SK-N-SH (cell line): ENCODE measurements around the gene WDR64. TPM values are rescaled to one million over a fixed set of nuclear protein-coding genes. Genes with fewer than 3 reads are reported as not detected.
"Not testable (repeated sequence)": the region's sequence is repeated elsewhere in the genome, so short reads cannot be mapped to it uniquely, and the experiment has no call there.

Source experiments
- CTCF ChIA-PET: fragments of 300-600, 350-600 bp; formaldehyde crosslinking; extraction: SDS; loops from one replicate; lab custom pipeline; 2021; lab: Yijun Ruan, JAX
- POLR2A ChIA-PET: fragments of 350-600 bp; sonication (Branson Sonifier 250); formaldehyde crosslinking; extraction: SDS; loops from one replicate; lab custom pipeline; 2020; ENCODE audit warnings: antibody characterized with exemption, inconsistent platforms; lab: Yijun Ruan, JAX
- DNase-seq: peaks from one replicate; pipeline ENCODE4 v3.0.0; 2012
- H2AFZ ChIP-seq: fragments of 200-600 bp; sonication (generic); 2 replicates; pipeline ENCODE4 v1.8.1; 2016; ENCODE audit warnings: antibody characterized with exemption, mild to moderate bottlenecking, low read depth
- H3F3A ChIP-seq: fragments of 200-600 bp; sonication (generic); replicated peaks from 2 replicates; pipeline ENCODE3; 2016; ENCODE audit warnings: antibody characterized with exemption, mild to moderate bottlenecking; ENCODE audit not compliant: insufficient read depth
- H3K27ac ChIP-seq, 2 experiments: fragments of 200-500 bp in 1 of 2; fragments of 200-600 bp in 1 of 2; sonication (Bioruptor generic) in 1 of 2; sonication (generic), shearing (Covaris generic) in 1 of 2; 2 replicates each; pipeline versions ENCODE4 v1.5.1 to v1.6.1; 2014 to 2016; ENCODE audit warnings: low read depth in 2 of 2, inconsistent platforms in 1 of 2, low read length in 1 of 2, mild to moderate bottlenecking in 1 of 2, mixed read lengths in 1 of 2
- H3K27me3 ChIP-seq: fragments of 200-600 bp; sonication (generic), shearing (Covaris generic); 2 replicates; pipeline ENCODE4 v1.6.1; 2016; ENCODE audit warnings: mixed run types; ENCODE audit not compliant: insufficient read depth
- H3K36me3 ChIP-seq, 2 experiments: fragments of 200-500 bp in 1 of 2; fragments of 200-600 bp in 1 of 2; sonication (Bioruptor generic) in 1 of 2; sonication (generic) in 1 of 2; replicated peaks in 1 of 2; 2 replicates each; pipeline versions ENCODE3 to v1.5.1; 2014 to 2016; ENCODE audit warnings: low read length in 1 of 2, mild to moderate bottlenecking in 1 of 2; ENCODE audit not compliant: insufficient read depth in 2 of 2, control insufficient read depth in 1 of 2
- H3K4me1 ChIP-seq, 2 experiments: fragments of 200-500 bp in 1 of 2; fragments of 200-600 bp in 1 of 2; sonication (Bioruptor generic) in 1 of 2; sonication (generic), shearing (Covaris generic) in 1 of 2; 2 replicates each; pipeline versions ENCODE4 v1.5.1 to v1.6.1; 2014 to 2016; ENCODE audit warnings: low read depth in 1 of 2, low read length in 1 of 2, mixed run types in 1 of 2; ENCODE audit not compliant: insufficient read depth in 2 of 2, control insufficient read depth in 1 of 2
- H3K4me2 ChIP-seq: fragments of 200-600 bp; sonication (generic), shearing (Covaris generic); 2 replicates; pipeline ENCODE4 v1.6.1; 2017; ENCODE audit warnings: mixed run types
- H3K4me3 ChIP-seq, 2 experiments: fragments of 200-500 bp in 1 of 2; fragments of 200-600 bp in 1 of 2; sonication (Bioruptor generic) in 1 of 2; sonication (generic), shearing (Covaris generic) in 1 of 2; 2 replicates each; pipeline versions ENCODE4 v1.5.1 to v1.8.1; 2014 to 2016; ENCODE audit warnings: low read depth in 2 of 2, inconsistent platforms in 1 of 2, low read length in 1 of 2, mild to moderate bottlenecking in 1 of 2, mixed read lengths in 1 of 2, moderate library complexity in 1 of 2
- H3K79me2 ChIP-seq: fragments of 200-600 bp; sonication (generic); 2 replicates; pipeline ENCODE4 v1.8.1; 2017; ENCODE audit warnings: mild to moderate bottlenecking; ENCODE audit not compliant: insufficient read depth
- H3K9ac ChIP-seq: fragments of 200-600 bp; sonication (generic); 2 replicates; pipeline ENCODE4 v1.6.1; 2017; ENCODE audit warnings: mixed run types
- H3K9me2 ChIP-seq: fragments of 200-600 bp; sonication (generic); 2 replicates; pipeline ENCODE4 v1.6.1; 2017; ENCODE audit warnings: mixed run types
- H3K9me3 ChIP-seq: fragments of 200-600 bp; sonication (generic); 2 replicates; pipeline ENCODE4 v1.6.1; 2017; ENCODE audit warnings: mixed run types, mild to moderate bottlenecking, moderate library complexity
- H4K20me1 ChIP-seq: fragments of 200-600 bp; sonication (generic); 2 replicates; pipeline ENCODE4 v1.6.1; 2017; ENCODE audit warnings: mild to moderate bottlenecking, mixed run types; ENCODE audit not compliant: insufficient read depth
- CHD2 ChIP-seq: fragments of 150-350 bp; IDR thresholded peaks from 2 replicates; pipeline ENCODE4 v1.6.1; 2018; ENCODE audit warnings: low read length; ENCODE audit not compliant: partially characterized antibody
- EP300 ChIP-seq, 2 experiments: IDR thresholded peaks; 2 replicates each; pipeline versions ENCODE4 v1.4.0 to v1.6.1; 2012; ENCODE audit warnings: borderline replicate concordance in 1 of 2, low read depth in 1 of 2, low read length in 1 of 2
- EZH2phosphoT487 ChIP-seq: fragments of 200-600 bp; sonication (generic); IDR thresholded peaks from 2 replicates; pipeline ENCODE4 v1.6.1; 2017; ENCODE audit warnings: low read depth, mixed run types, mild to moderate bottlenecking, antibody characterized with exemption, moderate library complexity, borderline replicate concordance
- GATA2 ChIP-seq: sonication (generic); formaldehyde crosslinking; IDR thresholded peaks from 2 replicates; pipeline ENCODE4 v1.5.0; 2020; ENCODE audit warnings: mild to moderate bottlenecking, missing genetic modification reagents
- IRF3 ChIP-seq: fragments of 150-350 bp; IDR thresholded peaks from 2 replicates; pipeline ENCODE4 v1.6.1; 2016; ENCODE audit warnings: mild to moderate bottlenecking, low read depth, low read length
- MXI1 ChIP-seq: IDR thresholded peaks from 2 replicates; pipeline ENCODE4 v1.6.1; 2012; ENCODE audit warnings: mild to moderate bottlenecking, low read depth, low read length, improper control_type of control experiment
- RCOR1 ChIP-seq: fragments of 150-350 bp; IDR thresholded peaks from 2 replicates; pipeline ENCODE4 v1.6.1; 2017; ENCODE audit warnings: antibody characterized with exemption, low read length
- REST ChIP-seq: IDR thresholded peaks from 2 replicates; pipeline ENCODE4 v1.6.1; 2012; ENCODE audit warnings: mild to moderate bottlenecking, low read depth, low read length, moderate library complexity
- RFX5 ChIP-seq: IDR thresholded peaks from 2 replicates; pipeline ENCODE4 v1.6.1; 2012; ENCODE audit warnings: mild to moderate bottlenecking, improper control_type of control experiment, low read length
- SMC3 ChIP-seq: IDR thresholded peaks from 2 replicates; pipeline ENCODE4 v1.6.1; 2012; ENCODE audit warnings: low read depth, low read length, improper control_type of control experiment
- YY1 ChIP-seq: IDR thresholded peaks from 2 replicates; pipeline ENCODE4 v1.4.0; 2012; ENCODE audit warnings: low read depth, mild to moderate bottlenecking
- WGBS: methylation state at CpG from one replicate; pipeline ENCODE4 v1.1.6; 2017; ENCODE audit warnings: low lambda C conversion rate; 5-methylcytosine and 5-hydroxymethylcytosine counted together
- polyA plus RNA-seq, 3 experiments: library from polyadenylated mRNA; depleted of rRNA; stranded (reverse); fragments of >200 nt; gene quantifications; 2 replicates each; pipeline ENCODE4 v1.2.3, GENCODE V29; 2012

WDR64 gene
- polyA plus RNA-seq, 1 of the 3 experiments (the other 2 are of a cell fraction) = not detected

DNA sequence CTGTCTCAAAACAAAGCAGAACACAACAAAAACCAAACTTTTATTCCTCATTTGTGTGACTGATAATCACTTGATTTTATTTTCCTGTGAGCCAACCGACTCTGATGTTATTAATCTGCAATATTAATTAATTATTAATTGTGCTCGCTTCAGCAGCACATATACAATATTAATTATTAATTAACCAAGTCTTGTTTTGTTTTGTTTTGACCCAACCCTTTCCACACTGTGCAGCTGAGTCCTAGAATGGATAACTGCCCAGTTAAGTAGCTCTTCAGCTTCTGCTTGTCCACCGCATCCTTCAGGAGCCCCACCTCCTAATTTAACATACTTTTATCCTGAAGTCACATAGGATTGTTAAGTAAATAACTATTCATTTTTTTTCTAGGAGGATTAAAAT is 148.6 kb downstream of the WDR64 start:
- H3K79me2 ChIP-seq = no peaks in the 10 kb centered on the region
- no peak overlapping the region for H2AFZ ChIP-seq
- POLR2A ChIA-PET = no interaction called here
- H3K4me3 ChIP-seq = no peak overlapping the region
- no peaks in the 10 kb centered on the region for H3K27me3 ChIP-seq
- H3K4me2 ChIP-seq = no peak overlapping the region
- H3K36me3 ChIP-seq = peaks cover 0 to 3% of the 10 kb centered on the region in 2 experiments
- CTCF ChIA-PET = no interaction called here
- H3K9ac ChIP-seq = no peak overlapping the region
- 44% methylated on average over 3 of the region's 3 CpGs for WGBS
- no peaks in the 10 kb centered on the region for H3F3A ChIP-seq
- no peaks in the 10 kb centered on the region for H3K9me3 ChIP-seq
- no peak overlapping the region for H3K27ac ChIP-seq
- H3K9me2 ChIP-seq = no peaks in the 10 kb centered on the region
- no peak for TF ChIP-seq EZH2phosphoT487
- no peak for TF ChIP-seq EP300 (IDR thresholded peaks at IDR 0.05; ENCODE audit: borderline replicate concordance in 1 of 2, low read depth in 1 of 2, low read length in 1 of 2)
- no peak for TF ChIP-seq RFX5
- TF ChIP-seq MXI1 = no peak
- no peak for TF ChIP-seq GATA2
- no peak for TF ChIP-seq IRF3
- no peak for TF ChIP-seq CHD2
- DNase-seq = no peak
- no peaks in the 10 kb centered on the region for H4K20me1 ChIP-seq
- no peaks in the 10 kb centered on the region for H3K4me1 ChIP-seq

GRCh38 chr1:241802863-241803262 is 150.8 kb downstream of the WDR64 start:
- Histone ChIP-seq H3K79me2 (no peaks in the 10 kb centered on the region), H3K36me3 (no peaks in the 10 kb centered on the region), H3K9me3 (no peaks in the 10 kb centered on the region), H3K9me2 (no peaks in the 10 kb centered on the region), H3K27ac (no peak overlapping the region), H4K20me1 (no peaks in the 10 kb centered on the region), H3F3A (no peaks in the 10 kb centered on the region), H2AFZ (no peak overlapping the region), H3K4me1 (no peaks in the 10 kb centered on the region), H3K9ac (no peak overlapping the region), H3K27me3 (no peaks in the 10 kb centered on the region), H3K4me2 (no peak overlapping the region), H3K4me3 (no peak overlapping the region)
- no peak for DNase-seq
- TF ChIP-seq RCOR1 (no peak), SMC3 (no peak), REST (no peak), YY1 (no peak)
- ChIA-PET CTCF (no interaction called here), POLR2A (no interaction called here)
- 33% methylated on average over 3 of the region's 3 CpGs for WGBS

GRCh38 chr1:241804706-241805105 is 152.6 kb downstream of the WDR64 start:
- H3K27ac ChIP-seq, H4K20me1 ChIP-seq, H3K36me3 ChIP-seq, H3K4me1 ChIP-seq, H3K9me2 ChIP-seq, H3K27me3 ChIP-seq, H2AFZ ChIP-seq, DNase-seq, POLR2A ChIA-PET, H3K9ac ChIP-seq, H3K4me2 ChIP-seq, H3K9me3 ChIP-seq, CTCF ChIA-PET, H3K4me3 ChIP-seq, H3F3A ChIP-seq, H3K79me2 ChIP-seq: not testable (repeated sequence)
- 24% methylated on average over 4 of the region's 4 CpGs for WGBS
